A549 (cell line): Measurements from ENCODE around the gene TIMMDC1. TPM values are rescaled to one million over a fixed set of nuclear protein-coding genes. Genes with fewer than 3 reads are reported as not detected.

Experiments used
- polyA plus RNA-seq, 4 experiments: library from polyadenylated mRNA; depleted of rRNA in 3 of 4; stranded (reverse); fragments of >200 nt; fragmentation: RNase III in 1 of 4; extraction: RNeasy Plus Mini Kit Qiagen cat#74134 plus additional on column Dnase treatment in 1 of 4; gene quantifications; 2 replicates in 3 of 4; 3 replicates in 1 of 4; pipeline ENCODE4 v1.2.3, GENCODE V29; 2011 to 2017

The TIMMDC1 gene
- polyA plus RNA-seq, 2 of the 4 experiments (the other 2 are of a cell fraction): 90.1 to 135 TPM

Other genes starting within 250 kb of the TIMMDC1 start
- gene ARHGAP31, start 204.2 kb upstream of the TIMMDC1 start, polyA plus RNA-seq (2011; rRNA removed): 1.3 and 1.4 TPM in 2 replicates
- 0.68 to 0.94 TPM (median 0.93 TPM) in 3 replicates for gene ARHGAP31, start 204.2 kb upstream of the TIMMDC1 start, polyA plus RNA-seq (2017; fragmentation: RNase III; extraction: RNeasy Plus Mini Kit Qiagen cat#74134 plus additional on column Dnase treatment)
- 21.9 and 38.9 TPM in 2 replicates for gene TMEM39A, start 34.9 kb upstream of the TIMMDC1 start, polyA plus RNA-seq (2011; rRNA removed)
- gene TMEM39A, start 34.9 kb upstream of the TIMMDC1 start, polyA plus RNA-seq (2017; fragmentation: RNase III; extraction: RNeasy Plus Mini Kit Qiagen cat#74134 plus additional on column Dnase treatment): 13.9 to 16.9 TPM (median 15.7 TPM) in 3 replicates
- 19.2 and 19.4 TPM in 2 replicates for gene POGLUT1, start 29.6 kb upstream of the TIMMDC1 start, polyA plus RNA-seq (2011; rRNA removed)
- gene POGLUT1, start 29.6 kb upstream of the TIMMDC1 start, polyA plus RNA-seq (2017; fragmentation: RNase III; extraction: RNeasy Plus Mini Kit Qiagen cat#74134 plus additional on column Dnase treatment): 10.2 to 11.4 TPM (median 11.4 TPM) in 3 replicates
- gene CD80, start 61.1 kb downstream of the TIMMDC1 start, polyA plus RNA-seq (2011; rRNA removed): 0.08 TPM in 1 of 2 replicates, not detected in the other
- not detected in 3 replicates for gene CD80, start 61.1 kb downstream of the TIMMDC1 start, polyA plus RNA-seq (2017; fragmentation: RNase III; extraction: RNeasy Plus Mini Kit Qiagen cat#74134 plus additional on column Dnase treatment)
- 3.7 and 4.1 TPM in 2 replicates for gene ADPRH, start 80.9 kb downstream of the TIMMDC1 start, polyA plus RNA-seq (2011; rRNA removed)
- gene ADPRH, start 80.9 kb downstream of the TIMMDC1 start, polyA plus RNA-seq (2017; fragmentation: RNase III; extraction: RNeasy Plus Mini Kit Qiagen cat#74134 plus additional on column Dnase treatment): 3.3 to 4.2 TPM (median 3.8 TPM) in 3 replicates
- gene PLA1A, start 99.3 kb downstream of the TIMMDC1 start, polyA plus RNA-seq (2011; rRNA removed): 0.18 and 0.41 TPM in 2 replicates
- 0.12 to 0.17 TPM (median 0.12 TPM) in 3 replicates for gene PLA1A, start 99.3 kb downstream of the TIMMDC1 start, polyA plus RNA-seq (2017; fragmentation: RNase III; extraction: RNeasy Plus Mini Kit Qiagen cat#74134 plus additional on column Dnase treatment)
- gene POPDC2, start 162.0 kb downstream of the TIMMDC1 start, polyA plus RNA-seq (2011; rRNA removed): 0.62 and 1.0 TPM in 2 replicates
- gene POPDC2, start 162.0 kb downstream of the TIMMDC1 start, polyA plus RNA-seq (2017; fragmentation: RNase III; extraction: RNeasy Plus Mini Kit Qiagen cat#74134 plus additional on column Dnase treatment): 0.17 to 0.74 TPM (median 0.54 TPM) in 3 replicates
- 75.7 and 79.0 TPM in 2 replicates for gene COX17, start 178.9 kb downstream of the TIMMDC1 start, polyA plus RNA-seq (2011; rRNA removed)
- gene COX17, start 178.9 kb downstream of the TIMMDC1 start, polyA plus RNA-seq (2017; fragmentation: RNase III; extraction: RNeasy Plus Mini Kit Qiagen cat#74134 plus additional on column Dnase treatment): 149 to 157 TPM (median 151 TPM) in 3 replicates
- gene CFAP91, start 204.5 kb downstream of the TIMMDC1 start, polyA plus RNA-seq (2011; rRNA removed): 1.1 and 1.2 TPM in 2 replicates
- gene CFAP91, start 204.5 kb downstream of the TIMMDC1 start, polyA plus RNA-seq (2017; fragmentation: RNase III; extraction: RNeasy Plus Mini Kit Qiagen cat#74134 plus additional on column Dnase treatment): 0.41 to 0.52 TPM (median 0.45 TPM) in 3 replicates